GM19193 (cell line): ENCODE data around the gene PTK6.

Experiments used
- POLR2A ChIP-seq: IDR thresholded peaks from 4 replicates; pipeline ENCODE4 v1.6.1; 2011; ENCODE audit not compliant: insufficient read depth, insufficient read length; ENCODE audit errors: extremely low read depth

PTK6 gene

DNA sequence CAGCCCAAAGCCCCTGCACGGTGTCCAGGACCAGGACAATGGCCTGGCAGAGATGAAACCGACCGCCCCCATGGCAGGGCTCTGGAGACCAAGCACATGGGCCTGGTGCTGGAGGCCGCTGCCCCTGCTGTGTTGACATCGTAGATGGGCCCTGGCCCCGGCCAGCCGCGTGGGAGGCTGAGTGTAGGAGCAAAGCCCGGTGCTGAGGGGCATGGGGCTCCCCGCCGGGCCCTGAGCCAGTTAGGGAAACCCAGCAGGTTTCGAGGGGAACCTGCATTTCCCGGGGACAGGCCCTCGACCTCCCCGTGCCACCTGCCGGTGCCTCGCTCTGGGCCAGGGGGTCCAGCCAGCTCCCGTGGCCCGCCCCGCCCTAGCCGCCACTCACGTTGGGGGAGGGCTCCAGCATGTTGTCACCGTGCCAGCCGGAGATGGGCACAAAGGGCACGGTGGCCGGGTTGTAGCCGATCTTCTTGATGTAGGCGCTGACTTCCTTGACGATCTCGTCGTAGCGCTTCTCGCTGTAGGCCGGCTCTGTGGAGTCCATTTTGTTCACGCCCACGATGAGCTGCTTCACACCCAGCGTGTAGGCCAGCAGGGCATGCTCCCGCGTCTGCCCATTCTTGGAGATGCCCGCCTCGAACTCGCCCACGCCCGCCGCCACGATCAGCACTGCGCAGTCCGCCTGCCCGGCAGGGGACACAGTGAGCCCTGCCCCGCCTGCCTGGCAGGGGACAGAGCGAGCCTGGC is 42.6 kb downstream of the PTK6 start:
- no peak for TF ChIP-seq POLR2A

- TF ChIP-seq POLR2A = no peak
Observed at GRCh38 chr20:63494084-63494419, 43.1 kb downstream of the PTK6 start.

DNA sequence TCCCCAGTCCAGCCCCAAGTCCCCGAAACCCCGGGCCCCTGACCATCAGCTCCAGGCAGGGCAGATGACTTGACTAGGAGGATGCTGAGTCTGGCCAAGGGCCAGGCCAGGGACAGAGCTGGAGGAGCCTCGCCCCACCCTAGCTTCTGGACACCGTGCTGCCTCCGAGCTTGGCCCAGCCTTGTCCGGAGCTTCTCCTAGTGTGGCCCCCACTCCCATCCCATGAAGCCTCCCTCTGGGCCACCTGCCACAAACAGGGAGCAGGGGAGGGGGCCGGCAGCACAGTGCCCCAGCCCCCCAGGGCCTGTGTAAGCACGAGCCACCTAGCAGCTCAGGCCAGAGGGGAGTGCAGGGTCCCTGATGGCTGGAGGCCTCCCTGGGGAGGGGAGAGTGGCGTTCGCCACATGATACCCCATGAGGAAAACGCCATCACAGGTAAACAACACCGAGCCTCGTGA is 43.6 kb downstream of the PTK6 start:
- no peak for TF ChIP-seq POLR2A

DNA sequence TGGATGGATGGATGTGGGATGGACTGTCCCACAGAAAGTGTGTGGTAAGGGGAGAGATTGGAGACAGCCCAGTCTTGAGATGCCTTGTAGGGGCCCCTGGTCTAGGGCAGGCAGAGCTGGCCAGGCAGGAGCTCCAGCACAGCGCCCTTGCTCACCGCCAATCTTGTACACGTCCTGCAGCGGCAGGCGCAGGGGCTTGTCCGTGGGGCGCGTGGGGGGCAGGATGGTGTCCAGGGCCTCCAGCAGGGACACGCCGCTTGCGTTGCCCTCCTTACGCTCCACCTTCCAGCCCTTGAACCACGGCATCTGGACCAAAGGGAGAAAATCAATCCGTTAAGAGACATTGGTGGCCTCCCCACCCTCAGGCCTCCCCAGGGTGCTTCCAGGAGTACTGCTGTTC is 44.2 kb downstream of the PTK6 start:
- no peak for TF ChIP-seq POLR2A

DNA sequence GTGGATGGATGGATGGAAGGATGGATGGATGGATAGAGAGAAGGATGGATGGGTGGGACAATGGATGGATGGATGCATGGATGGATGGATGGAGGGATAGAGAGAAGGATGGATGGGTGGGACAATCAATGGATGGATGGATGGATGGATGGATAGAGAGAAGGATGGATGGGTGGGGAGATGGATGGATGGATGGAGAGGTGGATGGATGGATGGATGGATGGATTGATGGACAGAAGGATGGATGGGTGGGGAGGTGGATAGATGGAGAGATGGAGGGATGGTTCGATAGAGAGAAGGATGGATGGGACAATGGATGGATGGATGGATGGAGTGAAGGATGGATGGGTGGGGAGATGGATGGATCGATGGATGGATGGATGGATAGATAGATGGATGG is 44.7 kb downstream of the PTK6 start:
- TF ChIP-seq POLR2A = no peak

DNA sequence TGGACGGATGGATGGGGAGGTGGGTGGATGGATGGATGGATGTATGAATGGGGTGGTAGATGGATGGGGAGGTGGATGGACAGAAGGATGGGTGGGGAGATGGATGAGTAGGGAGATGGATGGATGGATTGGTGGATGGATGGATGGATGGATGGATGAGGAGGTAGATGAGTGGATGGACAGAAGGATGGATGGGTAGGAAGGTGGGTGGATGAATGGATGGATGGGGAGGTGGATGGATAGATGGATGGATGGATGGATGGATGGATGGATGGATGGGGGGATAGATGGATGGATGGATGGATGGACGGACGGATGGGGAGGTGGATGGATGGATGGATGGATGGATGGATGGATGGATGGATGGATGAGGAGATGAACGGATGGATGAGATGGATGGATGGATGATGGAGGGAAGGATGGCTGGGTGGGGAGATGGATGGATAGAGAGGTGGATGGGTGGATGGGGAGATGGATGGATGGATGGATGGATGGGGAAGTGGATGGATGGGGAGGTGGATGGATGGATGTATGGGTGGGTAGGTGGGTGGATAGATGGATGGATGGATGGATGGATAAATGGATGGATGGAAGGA is 45.4 kb downstream of the PTK6 start:
- no peak for TF ChIP-seq POLR2A

DNA sequence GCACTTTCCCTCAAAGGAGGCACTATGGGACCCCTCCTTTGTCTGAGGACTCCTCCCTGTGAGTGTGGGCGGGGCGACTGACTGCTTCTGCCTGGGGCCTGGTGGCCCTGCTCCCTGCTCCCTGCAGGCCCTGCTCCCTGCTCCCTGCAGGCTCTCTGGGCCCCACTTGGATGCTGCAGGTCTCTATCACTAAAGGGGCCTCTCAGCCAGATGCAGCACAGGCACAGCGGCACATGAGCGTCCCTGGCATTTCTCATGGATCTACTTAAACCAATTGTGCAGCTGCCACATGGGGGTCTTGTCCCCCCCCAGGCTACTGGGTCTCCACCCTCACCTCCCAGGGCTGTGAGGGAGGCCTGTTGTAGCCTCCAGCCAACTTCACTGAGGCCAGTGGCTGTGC is 46.1 kb downstream of the PTK6 start:
- TF ChIP-seq POLR2A = no peak

DNA sequence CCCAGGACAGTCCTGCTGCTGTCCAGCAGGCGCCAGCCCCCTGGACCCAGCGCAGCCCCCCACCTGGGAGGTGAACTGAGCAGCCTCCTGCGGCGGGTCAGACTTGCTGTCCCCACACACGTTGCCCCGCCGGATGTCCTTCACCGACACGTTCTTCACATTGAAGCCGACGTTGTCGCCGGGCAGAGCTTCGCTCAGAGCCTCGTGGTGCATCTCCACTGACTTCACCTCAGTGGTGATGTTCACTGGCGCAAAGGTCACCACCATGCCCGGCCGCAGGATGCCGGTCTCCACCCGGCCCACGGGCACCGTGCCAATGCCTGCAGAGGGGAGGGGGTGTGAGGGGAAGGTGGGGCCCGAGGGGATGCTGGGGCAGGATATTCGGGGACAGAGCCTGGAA is 46.8 kb downstream of the PTK6 start:
- TF ChIP-seq POLR2A = no peak

DNA sequence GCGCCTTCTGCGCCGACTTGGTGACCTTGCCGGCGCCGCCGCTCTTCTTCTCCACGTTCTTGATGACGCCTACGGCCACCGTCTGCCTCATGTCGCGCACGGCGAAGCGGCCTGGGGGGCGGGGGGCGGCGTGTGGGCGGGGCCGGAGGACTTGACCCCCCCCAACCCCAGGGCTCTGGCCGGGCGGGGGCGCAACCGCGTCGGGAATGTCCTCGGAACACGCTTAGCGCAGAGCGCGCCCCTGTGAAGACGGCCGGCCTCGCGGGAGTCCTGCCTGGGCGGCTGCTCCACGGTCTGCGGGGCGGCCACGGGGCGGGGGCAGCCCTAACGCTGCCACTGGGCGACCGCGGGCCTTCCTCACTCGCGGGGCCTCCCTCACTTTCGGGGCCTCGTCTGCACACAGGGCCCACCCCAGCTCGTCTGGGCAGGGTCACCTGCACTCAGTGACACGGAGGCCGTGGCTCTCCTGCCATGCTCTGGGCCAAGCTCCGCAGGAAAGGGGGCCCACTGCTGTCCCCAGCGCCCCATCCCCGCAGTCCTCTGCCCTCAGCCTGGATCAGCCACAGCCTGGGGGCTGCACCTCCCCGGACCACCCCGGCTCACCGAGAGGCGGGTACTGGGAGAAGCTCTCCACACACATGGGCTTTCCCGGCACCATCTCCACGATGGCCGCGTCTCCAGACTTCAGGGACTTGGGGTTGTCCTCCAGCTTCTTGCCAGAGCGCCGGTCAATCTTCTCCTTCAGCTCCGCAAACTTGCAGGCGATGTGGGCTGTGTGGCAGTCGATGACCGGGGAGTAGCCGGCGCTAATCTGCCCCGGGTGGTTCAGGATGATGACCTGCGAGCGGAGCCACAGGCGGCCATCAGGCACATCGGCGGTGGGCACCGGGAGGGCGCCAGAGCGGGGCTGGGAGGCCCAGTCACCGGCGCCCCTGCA is 48.6 kb downstream of the PTK6 start:
- TF ChIP-seq POLR2A = no peak

- no peak for TF ChIP-seq POLR2A
Observed at GRCh38 chr20:63487781-63488241, 49.4 kb downstream of the PTK6 start.

- no peak for TF ChIP-seq POLR2A
Observed at GRCh38 chr20:63487116-63487764, 49.9 kb downstream of the PTK6 start.

DNA sequence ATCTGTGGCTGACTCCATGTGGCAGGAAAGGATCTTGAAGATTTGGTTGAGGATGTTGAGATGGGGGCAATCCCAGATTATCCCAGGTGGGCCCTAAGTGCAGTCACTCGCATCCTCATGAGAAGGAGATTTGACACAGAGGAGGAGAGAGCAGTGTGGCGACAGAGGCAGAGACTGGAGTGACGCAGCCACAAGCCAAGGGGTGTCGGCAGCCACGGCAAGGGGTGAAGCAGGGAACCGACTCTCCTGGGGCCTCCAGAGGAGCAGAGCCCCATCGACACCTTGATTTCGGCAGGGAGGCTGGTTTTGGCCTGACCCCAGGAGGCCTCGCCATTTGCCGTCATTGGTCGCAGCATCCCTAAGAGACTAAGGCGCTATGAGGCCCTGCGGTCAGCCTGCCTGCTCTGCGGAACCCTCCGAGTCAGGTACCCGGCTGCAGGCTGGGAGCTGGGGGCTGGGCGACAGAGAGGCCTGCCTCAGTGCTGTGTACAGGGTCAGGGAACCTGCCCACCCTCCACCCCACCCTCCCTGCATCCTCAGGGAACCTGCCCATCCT is 50.8 kb downstream of the PTK6 start:
- TF ChIP-seq POLR2A = no peak

DNA sequence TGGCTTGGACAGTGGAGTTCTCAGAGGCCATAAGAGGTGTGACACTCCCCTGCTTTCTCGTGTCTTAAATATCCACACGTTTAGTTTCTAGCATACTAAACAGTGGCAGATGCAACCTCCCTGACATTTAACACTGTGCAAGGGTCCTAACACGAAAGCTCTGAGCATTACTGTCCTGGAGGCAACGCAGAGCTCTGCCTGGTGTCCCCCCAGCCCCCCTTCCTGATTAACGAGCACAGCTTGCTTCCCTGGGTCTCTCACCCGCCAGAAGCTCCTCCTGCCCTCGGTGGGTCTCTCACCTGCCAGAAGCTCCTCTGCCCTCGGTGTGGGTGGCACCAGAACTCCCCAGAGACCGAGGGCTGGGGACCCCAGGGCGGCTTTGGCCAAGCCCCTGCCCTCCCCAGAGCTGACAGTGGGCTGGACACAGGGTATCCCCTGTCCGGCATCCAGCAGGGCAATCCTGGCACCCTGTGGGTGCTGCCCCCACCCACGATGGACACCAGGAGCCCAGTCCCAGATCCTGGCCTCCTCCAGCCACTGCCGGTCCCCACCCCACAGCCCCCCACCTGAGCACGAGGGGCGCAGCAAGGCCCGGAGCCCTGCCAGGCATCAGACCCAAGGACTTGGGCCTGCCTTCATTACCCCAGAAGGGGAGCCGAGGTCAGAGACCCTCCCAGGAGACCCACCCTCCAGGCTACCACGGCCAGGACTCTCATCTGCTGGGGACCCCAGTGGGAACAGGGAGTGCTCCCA is 52.3 kb downstream of the PTK6 start:
- TF ChIP-seq POLR2A = no peak

- no peak for TF ChIP-seq POLR2A
Observed at GRCh38 chr20:63484236-63484635, 52.9 kb downstream of the PTK6 start.
